Ovary (tissue), 9 donors: ENCODE data around the gene EFHD2. TPM values are rescaled to one million over a fixed set of nuclear protein-coding genes. Genes with fewer than 3 reads are reported as not detected.

ENCODE experiments used
- DNase-seq, 5 donors: peaks; one replicate each; pipeline ENCODE4 v3.0.0-alpha.2; 2019 to 2020
- H3K27ac ChIP-seq, 2 donors: fragments of 200-600 bp; one replicate each; pipeline versions ENCODE4 v1.5.1 to v1.8.0; 2019 to 2022
- H3K27me3 ChIP-seq: fragments of 200-600 bp; one replicate; pipeline ENCODE4 v1.8.0; 2022
- H3K36me3 ChIP-seq: fragments of 200-600 bp; sonication (generic); one replicate; pipeline ENCODE4 v1.5.1; 2019
- H3K4me1 ChIP-seq: one replicate; pipeline ENCODE4 v1.8.1; 2013; ENCODE audit warnings: mild to moderate bottlenecking, moderate library complexity; ENCODE audit not compliant: insufficient read depth
- H3K4me3 ChIP-seq: fragments of 200-600 bp; sonication (generic); one replicate; pipeline ENCODE4 v1.5.1; 2017
- H3K9me3 ChIP-seq, 2 donors: fragments of 200-600 bp in 1 of 2; sonication (generic) in 1 of 2; one replicate each; pipeline versions ENCODE4 v1.5.1 to v1.8.1; 2013 to 2019; ENCODE audit warnings: mild to moderate bottlenecking in 1 of 2, moderate library complexity in 1 of 2
- EP300 ChIP-seq: sonication (generic); formaldehyde crosslinking; IDR thresholded peaks from one replicate; pipeline ENCODE4 v1.6.1; 2017; ENCODE audit warnings: antibody characterized with exemption
- POLR2A ChIP-seq: fragments of 450-650 bp; IDR thresholded peaks from one replicate; pipeline ENCODE4 v1.6.1; 2017; ENCODE audit warnings: antibody characterized with exemption, mild to moderate bottlenecking, moderate library complexity
- WGBS, 3 donors: extraction: QIAGEN DNeasy Blood & Tissue Kit in 1 of 3; methylation state at CpG; one replicate each; pipeline versions ENCODE4 v1.1.5 to v1.1.7; 2013 to 2017; 5-methylcytosine and 5-hydroxymethylcytosine counted together
- intact Hi-C, 4 donors: fragments of 100-400 bp; cut with DNase I; formaldehyde crosslinking; loops; one replicate each; pipeline versions ENCODE4 v1.11.0 to v1.15.1; 2022 to 2023
- polyA plus RNA-seq, 2 donors: library from polyadenylated mRNA; stranded (reverse); fragments of 200-250 nt in 1 of 2; fragments of 350-450 nt in 1 of 2; fragmentation: Illumina TruSeq in 1 of 2; extraction: RNeasy Lipid Tissue Mini Kit (QIAGEN cat#74804) in 1 of 2; gene quantifications; one replicate each; pipeline ENCODE4 v1.2.3, GENCODE V29; 2013 to 2014
- total RNA-seq, 7 donors: library from RNA; depleted of rRNA in 2 of 7; stranded (reverse); fragments of >200 nt in 2 of 7; fragmentation: NEBNext Ultra II Directional in 3 of 7; extraction: Animal tissue kit (Norgen Biotek cat#: 25700) in 3 of 7; gene quantifications; one replicate each; pipeline versions ENCODE4 v1.1.0 to v1.2.4, GENCODE V29; 2016 to 2023
- TF ChIP-seq, protein P1 (sequence below), 3 donors: fragments of 450-650 bp in 2 of 3; fragments of 200-600 bp in 1 of 3; IDR thresholded peaks; one replicate each; pipeline versions ENCODE4 v1.5.1 to v1.8.0; 2016 to 2022; ENCODE audit warnings: antibody characterized with exemption in 3 of 3, mild to moderate bottlenecking in 1 of 3
- donor health status: DM: no; HTN: no; CAD: no; lungs with moderate emphysema.
- donor health status: DM: no; HTN: no; CAD: no.
- donor health status: Bipolar disorder and iron deficiency.
- donor health status: DM: yes; HTN: yes; CAD: no.
- donor health status: DM: no; HTN: no; CAD: no.
- donor health status: DM: yes; HTN: yes; CAD: no.

Gene EFHD2
- total and polyA plus RNA-seq, 9 donors: 19.6 to 63.2 (median 29.6) TPM

DNA sequence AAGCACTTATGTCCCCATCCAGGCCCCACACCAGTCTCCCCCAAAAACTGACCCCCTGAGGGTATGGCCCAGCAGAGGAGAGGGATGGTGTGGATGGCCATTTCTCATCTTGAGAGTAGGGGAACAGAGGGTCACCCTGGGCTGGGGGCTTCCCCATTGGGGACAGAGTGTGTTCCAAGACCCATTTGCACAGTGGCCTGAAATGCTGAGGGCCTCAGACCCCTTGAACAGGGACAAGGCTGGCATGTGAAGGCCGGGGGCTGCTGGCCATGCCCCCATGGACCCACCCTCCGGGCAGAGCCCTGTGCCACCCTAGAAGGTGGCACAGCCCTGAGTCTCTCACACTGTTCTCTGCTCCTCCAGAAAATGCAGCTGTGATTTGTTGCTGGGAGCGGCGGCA lies 36.5 kb downstream of the EFHD2 start:
- Histone ChIP-seq H3K4me1 (no peaks in the 10 kb centered on the region), H3K27ac (no peak overlapping the region), H3K36me3 (no peaks in the 10 kb centered on the region), H3K4me3 (no peak overlapping the region), H3K9me3 (no peaks in the 10 kb centered on the region), H3K27me3 (no peaks in the 10 kb centered on the region)
- no peak for DNase-seq
- WGBS, 3 donors: 78 to 90% (median 82%) methylated on average over 4 of the region's 4 CpGs
- intact Hi-C loops: no loop called here
- TF ChIP-seq EP300: no peak
- no peak for TF ChIP-seq POLR2A
- TF ChIP-seq, protein P1, sequence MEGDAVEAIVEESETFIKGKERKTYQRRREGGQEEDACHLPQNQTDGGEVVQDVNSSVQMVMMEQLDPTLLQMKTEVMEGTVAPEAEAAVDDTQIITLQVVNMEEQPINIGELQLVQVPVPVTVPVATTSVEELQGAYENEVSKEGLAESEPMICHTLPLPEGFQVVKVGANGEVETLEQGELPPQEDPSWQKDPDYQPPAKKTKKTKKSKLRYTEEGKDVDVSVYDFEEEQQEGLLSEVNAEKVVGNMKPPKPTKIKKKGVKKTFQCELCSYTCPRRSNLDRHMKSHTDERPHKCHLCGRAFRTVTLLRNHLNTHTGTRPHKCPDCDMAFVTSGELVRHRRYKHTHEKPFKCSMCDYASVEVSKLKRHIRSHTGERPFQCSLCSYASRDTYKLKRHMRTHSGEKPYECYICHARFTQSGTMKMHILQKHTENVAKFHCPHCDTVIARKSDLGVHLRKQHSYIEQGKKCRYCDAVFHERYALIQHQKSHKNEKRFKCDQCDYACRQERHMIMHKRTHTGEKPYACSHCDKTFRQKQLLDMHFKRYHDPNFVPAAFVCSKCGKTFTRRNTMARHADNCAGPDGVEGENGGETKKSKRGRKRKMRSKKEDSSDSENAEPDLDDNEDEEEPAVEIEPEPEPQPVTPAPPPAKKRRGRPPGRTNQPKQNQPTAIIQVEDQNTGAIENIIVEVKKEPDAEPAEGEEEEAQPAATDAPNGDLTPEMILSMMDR (IDR thresholded peaks at IDR 0.05): no peak

DNA sequence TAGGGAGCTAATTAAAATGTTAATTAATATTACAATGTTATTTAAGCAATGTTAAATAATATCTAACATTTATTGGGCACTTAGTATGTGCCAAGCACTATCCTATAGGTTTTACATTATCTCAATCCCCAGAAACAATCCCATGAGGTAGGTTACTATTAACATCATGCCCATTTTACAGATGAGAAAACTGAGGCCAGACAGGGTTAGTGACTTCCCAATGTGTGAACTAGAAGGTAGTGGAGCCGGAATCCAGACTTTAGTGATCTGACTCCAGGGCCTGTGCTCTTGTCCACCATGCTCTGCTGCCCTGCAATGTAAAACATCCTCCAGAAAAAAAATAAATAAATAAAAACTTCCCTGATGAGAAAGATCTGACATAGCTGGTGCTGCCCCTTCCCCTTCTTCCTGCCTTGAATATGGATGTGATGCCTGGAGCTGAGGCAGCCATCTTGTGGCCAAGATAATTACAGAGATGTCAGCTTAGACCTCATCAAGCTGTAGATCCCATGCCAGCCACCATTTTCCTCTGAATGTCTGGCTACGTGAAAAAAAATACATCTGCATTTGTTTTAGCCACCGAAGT lies 39.3 kb downstream of the EFHD2 start:
- Histone ChIP-seq H3K27me3 (no peaks in the 10 kb centered on the region), H3K27ac (no peak overlapping the region), H3K9me3 (no peaks in the 10 kb centered on the region), H3K36me3 (no peaks in the 10 kb centered on the region), H3K4me1 (no peaks in the 10 kb centered on the region), H3K4me3 (no peak overlapping the region)
- TF ChIP-seq POLR2A (no peak), EP300 (no peak)
- TF ChIP-seq, protein P1 (IDR thresholded peaks at IDR 0.05): no peak
- 88 to 91% (median 89%) methylated on average over 3 of the region's 3 CpGs for WGBS, 3 donors
- intact Hi-C loops: no loop called here
- no peak for DNase-seq

DNA sequence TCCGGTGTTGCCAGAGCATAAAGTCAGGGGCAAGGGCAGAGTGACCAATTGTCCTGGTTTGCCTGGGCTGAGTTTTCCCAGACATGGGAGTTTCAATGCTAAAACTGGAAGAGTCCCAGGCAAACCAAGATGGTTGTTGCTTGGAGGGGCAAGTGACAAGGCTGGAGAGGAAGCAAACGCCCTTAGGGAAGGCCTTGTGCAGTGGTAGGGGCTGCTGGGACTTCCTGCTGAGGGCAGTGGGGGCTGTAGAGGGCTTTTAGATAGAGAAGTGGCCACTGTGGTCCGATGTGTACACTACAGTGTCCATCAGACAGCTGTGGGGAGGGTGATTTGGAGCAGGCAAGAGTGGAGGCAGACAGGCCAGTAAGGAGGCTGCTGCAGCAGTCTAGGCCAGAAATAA lies 39.9 kb downstream of the EFHD2 start:
- Histone ChIP-seq H3K27me3 (no peaks in the 10 kb centered on the region), H3K36me3 (no peaks in the 10 kb centered on the region), H3K4me1 (no peaks in the 10 kb centered on the region), H3K4me3 (no peak overlapping the region), H3K9me3 (no peaks in the 10 kb centered on the region), H3K27ac (no peak overlapping the region)
- 76 to 81% (median 80%) methylated on average over 3 of the region's 3 CpGs for WGBS, 3 donors
- DNase-seq: no peak
- intact Hi-C loops: no loop called here
- TF ChIP-seq POLR2A (no peak), EP300 (no peak)
- TF ChIP-seq, protein P1 (IDR thresholded peaks at IDR 0.05): no peak

DNA sequence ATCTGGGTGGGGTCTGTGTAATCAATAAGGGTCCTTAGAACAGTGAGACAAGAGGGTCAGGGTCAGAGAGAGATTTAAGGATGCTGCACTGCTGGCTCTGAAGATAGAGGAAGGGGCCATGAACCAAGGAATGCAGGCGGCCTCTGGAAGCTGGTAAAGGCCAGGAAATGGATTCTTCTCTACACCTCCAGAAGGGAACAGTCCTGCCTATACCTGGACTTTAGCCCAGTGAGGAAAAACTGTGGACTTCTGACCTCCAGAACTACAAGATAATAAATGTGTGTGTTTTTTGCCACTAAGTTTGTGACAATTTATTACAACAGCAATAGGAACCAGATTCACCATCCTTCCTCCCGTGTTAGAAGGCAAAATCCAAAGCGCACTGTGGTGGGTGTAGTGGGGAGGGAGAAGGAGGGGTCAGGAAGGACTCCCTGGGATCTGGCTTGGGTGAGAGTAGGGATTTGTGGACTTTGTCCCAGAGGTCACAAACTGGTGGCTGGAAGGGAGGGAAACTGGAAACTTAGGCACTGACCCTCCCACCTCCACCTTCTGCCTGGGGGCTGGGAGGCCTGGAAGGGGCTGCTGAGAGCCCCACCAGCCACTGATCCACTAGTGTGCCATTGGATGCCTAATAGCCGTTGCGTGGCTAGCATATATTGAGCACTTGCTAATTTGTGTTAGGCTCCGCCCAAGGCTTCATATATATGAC lies 41.5 kb downstream of the EFHD2 start:
- Histone ChIP-seq H3K4me3 (no peak overlapping the region), H3K4me1 (no peaks in the 10 kb centered on the region), H3K27ac (no peak overlapping the region), H3K27me3 (no peaks in the 10 kb centered on the region), H3K9me3 (no peaks in the 10 kb centered on the region), H3K36me3 (no peaks in the 10 kb centered on the region)
- intact Hi-C loops: no loop called here
- TF ChIP-seq POLR2A (no peak), EP300 (no peak)
- TF ChIP-seq, protein P1 (IDR thresholded peaks at IDR 0.05): no peak
- DNase-seq: no peak
- 93 to 95% (median 95%) methylated on average over 6 of the region's 6 CpGs for WGBS, 3 donors
